Neural cell (in vitro differentiated cells): ENCODE data around the gene CAST. TPM values are rescaled to one million over a fixed set of nuclear protein-coding genes. Genes with fewer than 3 reads are reported as not detected.

Source experiments
- H2AFZ ChIP-seq: fragments of 200-600, 300-800 bp; sonication (generic), shearing (Covaris generic); 2 replicates; pipeline ENCODE4 v1.6.0; 2014; ENCODE audit warnings: low read depth, mild to moderate bottlenecking, antibody characterized with exemption, low read length, moderate library complexity
- H3F3A ChIP-seq: fragments of 200-600 bp; shearing (Covaris generic); 2 replicates; pipeline ENCODE4 v1.6.1; 2016; ENCODE audit warnings: mild to moderate bottlenecking, moderate library complexity, mixed read lengths, antibody characterized with exemption, low read length; ENCODE audit not compliant: insufficient read depth, poor library complexity, severe bottlenecking
- H3K27ac ChIP-seq: fragments of 200-600, 300-800 bp; sonication (generic), shearing (Covaris generic); 2 replicates; pipeline ENCODE4 v1.5.1; 2014; ENCODE audit warnings: mild to moderate bottlenecking, low read length, moderate library complexity
- H3K27me3 ChIP-seq: fragments of 300-800, 200-600 bp; sonication (generic), shearing (Covaris generic); 2 replicates; pipeline ENCODE4 v1.6.0; 2014; ENCODE audit warnings: mild to moderate bottlenecking, low read depth, low read length, moderate library complexity; ENCODE audit not compliant: insufficient read depth
- H3K36me3 ChIP-seq: fragments of 300-800, 200-600 bp; sonication (generic), shearing (Covaris generic); 2 replicates; pipeline ENCODE4 v1.5.1; 2014; ENCODE audit warnings: mild to moderate bottlenecking, antibody characterized with exemption, low read length, moderate library complexity; ENCODE audit not compliant: insufficient read depth
- H3K4me2 ChIP-seq: fragments of 300-800, 200-600 bp; sonication (generic), shearing (Covaris generic); 2 replicates; pipeline ENCODE4 v1.6.0; 2014; ENCODE audit warnings: mild to moderate bottlenecking, low read length
- H3K4me3 ChIP-seq: fragments of 300-800, 200-600 bp; sonication (generic), shearing (Covaris generic); 2 replicates; pipeline ENCODE4 v1.5.1; 2014; ENCODE audit warnings: mild to moderate bottlenecking, low read length, moderate library complexity
- H3K79me2 ChIP-seq: fragments of 200-600 bp; shearing (Covaris generic); replicated peaks from 2 replicates; pipeline ENCODE4 v1.6.0; 2014; ENCODE audit warnings: mild to moderate bottlenecking, low read length, moderate library complexity; ENCODE audit not compliant: insufficient read depth
- H3K9ac ChIP-seq: fragments of 300-800, 200-600 bp; sonication (generic), shearing (Covaris generic); 2 replicates; pipeline ENCODE4 v1.6.1; 2016; ENCODE audit warnings: mild to moderate bottlenecking, low read length, mixed read lengths
- H3K9me2 ChIP-seq: fragments of 200-600 bp; shearing (Covaris generic); 2 replicates; pipeline ENCODE4 v1.6.1; 2016; ENCODE audit warnings: mild to moderate bottlenecking, low read length, mixed read lengths; ENCODE audit not compliant: insufficient read depth
- H3K9me3 ChIP-seq: fragments of 200-600, 300-800 bp; sonication (generic), shearing (Covaris generic); 2 replicates; pipeline ENCODE4 v1.6.1; 2016; ENCODE audit warnings: mild to moderate bottlenecking, mixed run types, low read length, moderate library complexity, mixed read lengths
- H4K20me1 ChIP-seq: fragments of 200-600 bp; shearing (Covaris generic); 2 replicates; pipeline ENCODE4 v1.6.1; 2016; ENCODE audit warnings: mild to moderate bottlenecking, mixed run types; ENCODE audit not compliant: insufficient read depth
- CTCF ChIP-seq: fragments of 450-650 bp; IDR thresholded peaks from 2 replicates; pipeline ENCODE4 v1.5.1; 2014; ENCODE audit warnings: antibody characterized with exemption, mild to moderate bottlenecking, moderate library complexity; ENCODE audit not compliant: poor library complexity, severe bottlenecking
- EP300 ChIP-seq: fragments of 450-650 bp; conservative IDR thresholded peaks from 2 replicates; pipeline ENCODE4 v1.6.1; 2014; ENCODE audit warnings: antibody characterized with exemption, mild to moderate bottlenecking, moderate library complexity; ENCODE audit not compliant: poor library complexity, severe bottlenecking
- EZH2 ChIP-seq: fragments of 200-600, 300-800 bp; shearing (Covaris generic), sonication (generic); IDR thresholded peaks from 2 replicates; pipeline ENCODE4 v1.6.1; 2014; ENCODE audit warnings: antibody characterized with exemption, low read length, borderline replicate concordance, mild to moderate bottlenecking; ENCODE audit not compliant: insufficient read depth, poor library complexity, severe bottlenecking
- MXI1 ChIP-seq: fragments of 450-650 bp; conservative IDR thresholded peaks from 2 replicates; pipeline ENCODE4 v1.6.1; 2014; ENCODE audit warnings: antibody characterized with exemption, mild to moderate bottlenecking; ENCODE audit not compliant: poor library complexity, severe bottlenecking
- POLR2AphosphoS5 ChIP-seq: IDR thresholded peaks from 2 replicates; pipeline ENCODE4 v1.6.1; 2012
- RAD21 ChIP-seq: fragments of 450-650 bp; conservative IDR thresholded peaks from 2 replicates; pipeline ENCODE4 v1.6.1; 2014; ENCODE audit warnings: antibody characterized with exemption, mild to moderate bottlenecking, moderate library complexity
- REST ChIP-seq: IDR thresholded peaks from 2 replicates; pipeline ENCODE4 v1.6.1; 2012; ENCODE audit warnings: borderline replicate concordance
- SMC3 ChIP-seq: fragments of 450-650 bp; conservative IDR thresholded peaks from 2 replicates; pipeline ENCODE4 v1.6.1; 2014; ENCODE audit warnings: antibody characterized with exemption, mild to moderate bottlenecking, moderate library complexity; ENCODE audit not compliant: poor library complexity
- TAF1 ChIP-seq: IDR thresholded peaks from 2 replicates; pipeline ENCODE4 v1.6.1; 2012; ENCODE audit warnings: low read depth
- polyA plus RNA-seq: library from polyadenylated mRNA; depleted of rRNA; stranded (reverse); fragments of >200 nt; gene quantifications from 2 replicates; pipeline ENCODE4 v1.2.3, GENCODE V29; 2014

The CAST gene
- polyA plus RNA-seq, 1 donor from 2014 or later, result 8.4 TPM

- H4K20me1 ChIP-seq, result no peaks in the 10 kb centered on the region
- H3K9me2 ChIP-seq, result no peaks in the 10 kb centered on the region
- H2AFZ ChIP-seq, result no peak overlapping the region
- H3K9me3 ChIP-seq, result no peaks in the 10 kb centered on the region
- no peaks in the 10 kb centered on the region for H3K27me3 ChIP-seq
- no peak for TF ChIP-seq CTCF
- TF ChIP-seq TAF1, result no peak
- no peak for TF ChIP-seq REST
- no peak for TF ChIP-seq POLR2AphosphoS5
- no peak for TF ChIP-seq EP300
- no peak for TF ChIP-seq EZH2
- TF ChIP-seq SMC3, result no peak
- TF ChIP-seq MXI1, result no peak
- no peak for TF ChIP-seq RAD21
- no peaks in the 10 kb centered on the region for H3K36me3 ChIP-seq
- H3K79me2 ChIP-seq, result no peaks in the 10 kb centered on the region
- H3K4me2 ChIP-seq, result no peak overlapping the region
- no peak overlapping the region for H3K27ac ChIP-seq
- no peak overlapping the region for H3K9ac ChIP-seq
- H3K4me3 ChIP-seq, result no peak overlapping the region
- no peaks in the 10 kb centered on the region for H3F3A ChIP-seq
Measured at GRCh38 chr5:96755851-96756250, 93.7 kb downstream of the CAST start.

- H4K20me1 ChIP-seq, result no peaks in the 10 kb centered on the region
- H3K4me3 ChIP-seq, result no peak overlapping the region
- H3K27me3 ChIP-seq, result no peaks in the 10 kb centered on the region
- no peak overlapping the region for H3K4me2 ChIP-seq
- H3K36me3 ChIP-seq, result no peaks in the 10 kb centered on the region
- TF ChIP-seq RAD21 (no peak), SMC3 (no peak), EZH2 (no peak), POLR2AphosphoS5 (no peak), CTCF (no peak), TAF1 (no peak), MXI1 (no peak), REST (no peak), EP300 (no peak)
- no peaks in the 10 kb centered on the region for H3K9me3 ChIP-seq
- H3F3A ChIP-seq, result no peaks in the 10 kb centered on the region
- H3K9ac ChIP-seq, result no peak overlapping the region
- no peak overlapping the region for H2AFZ ChIP-seq
- H3K79me2 ChIP-seq, result no peaks in the 10 kb centered on the region
- no peak overlapping the region for H3K27ac ChIP-seq
- no peaks in the 10 kb centered on the region for H3K9me2 ChIP-seq
Measured at GRCh38 chr5:96756985-96757384, 94.8 kb downstream of the CAST start.
